Myocyte (in vitro differentiated cells): ENCODE measurements around the gene MYRFL. TPM values are rescaled to one million over a fixed set of nuclear protein-coding genes. Genes with fewer than 3 reads are reported as not detected.

ENCODE experiments used
- total RNA-seq: library from RNA; depleted of rRNA; stranded (reverse); fragments of >200 nt; gene quantifications from 2 replicates; pipeline ENCODE4 v1.2.3, GENCODE V29; 2014

Gene MYRFL
- total RNA-seq, 1 donor from 2014 or later: 0.03 TPM

Other genes with a start within 250 kb of the MYRFL start
- 297 and 325 TPM in 2 replicates for gene CCT2, start 239.8 kb upstream of the MYRFL start, total RNA-seq
- gene LRRC10, start 214.3 kb upstream of the MYRFL start, total RNA-seq: not detected in 2 replicates
- 40.9 and 42.2 TPM in 2 replicates for gene BEST3, start 125.9 kb upstream of the MYRFL start, total RNA-seq
- 11.1 and 17.9 TPM in 2 replicates for gene RAB3IP, start 86.4 kb upstream of the MYRFL start, total RNA-seq